Sciatic nerve (tissue), 2 donors: ENCODE data around the gene ZNF691. TPM values are rescaled to one million over a fixed set of nuclear protein-coding genes. Genes with fewer than 3 reads are reported as not detected.
A peak's percentile ranks its signal among the peaks of the same experiment; 100 is the strongest.
"Not testable (repeated sequence)": the region's sequence is repeated elsewhere in the genome, so short reads cannot be mapped to it uniquely, and the experiment has no call there.

Source experiments
- ATAC-seq: fragments of 200-7000 bp; cut with Tn5 transposase; one replicate; pipeline ENCODE4 v1.9.1; 2020; ENCODE audit warnings: mild to moderate bottlenecking, moderate library complexity
- DNase-seq: peaks from one replicate; pipeline ENCODE4 v3.0.0-alpha.2; 2020; ENCODE audit warnings: low spot score
- intact Hi-C: fragments of 100-400 bp; cut with DNase I; formaldehyde crosslinking; loops from one replicate; pipeline ENCODE4 v1.14.2; 2022
- total RNA-seq: library from RNA; stranded (reverse); fragmentation: NEBNext Ultra II Directional; extraction: Animal tissue kit (Norgen Biotek cat#: 25700); gene quantifications from one replicate; pipeline ENCODE4 v1.2.1, GENCODE V29; 2021
- donor health status: DM: no; HTN: no; CAD: no.
- donor health status: DM: no; HTN: no; CAD: no.

The ZNF691 gene
- total RNA-seq, 1 donor from 2014 or later, result 9.7 TPM

GRCh38 chr1:42851960-42852607 lies 5.7 kb downstream of the ZNF691 start:
- DNase-seq (no peak), ATAC-seq (no peak)
- intact Hi-C loops, result no loop called here

GRCh38 chr1:42852608-42852980 lies 6.2 kb downstream of the ZNF691 start:
- no peak for DNase-seq
- intact Hi-C loops, result no loop called here
- ATAC-seq, result no peak

DNA sequence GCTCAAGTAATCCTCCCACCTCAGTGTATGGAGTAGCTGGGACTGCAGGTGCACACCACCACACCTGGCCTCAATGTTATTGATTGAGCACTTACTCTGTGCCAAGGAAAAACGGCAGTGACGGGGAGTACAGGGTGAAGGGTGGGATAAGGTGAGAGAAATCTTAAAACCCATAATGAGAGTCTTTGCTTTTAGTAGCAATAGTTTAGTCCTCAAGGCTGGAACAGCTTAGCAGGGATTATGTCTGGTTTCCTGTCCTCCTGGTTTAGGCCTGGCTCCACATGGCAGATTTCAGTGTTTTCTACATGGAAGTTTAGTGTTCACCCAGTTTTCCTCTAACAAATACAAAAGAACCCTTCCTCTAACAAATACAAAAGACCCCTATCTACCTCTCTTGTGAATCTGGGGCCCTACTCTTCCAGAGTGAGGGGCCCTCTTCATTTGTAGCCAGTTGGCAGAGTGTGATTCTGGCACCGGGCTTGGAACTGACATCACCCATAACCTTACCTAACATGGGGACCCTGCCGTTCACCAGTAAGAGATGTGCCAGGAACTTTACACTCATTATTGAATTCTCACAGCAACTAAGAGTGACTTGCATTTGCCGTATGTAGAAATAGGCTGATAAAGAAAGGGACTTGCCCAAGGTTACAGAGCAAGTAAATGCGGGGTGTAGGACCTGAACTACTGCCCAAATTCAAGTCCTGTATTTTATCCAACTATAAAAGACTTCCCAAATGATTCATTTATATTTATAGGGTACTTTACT lies 6.9 kb downstream of the ZNF691 start:
- intact Hi-C loops, result no loop called here
- DNase-seq, result no peak
- ATAC-seq, result no peak

DNA sequence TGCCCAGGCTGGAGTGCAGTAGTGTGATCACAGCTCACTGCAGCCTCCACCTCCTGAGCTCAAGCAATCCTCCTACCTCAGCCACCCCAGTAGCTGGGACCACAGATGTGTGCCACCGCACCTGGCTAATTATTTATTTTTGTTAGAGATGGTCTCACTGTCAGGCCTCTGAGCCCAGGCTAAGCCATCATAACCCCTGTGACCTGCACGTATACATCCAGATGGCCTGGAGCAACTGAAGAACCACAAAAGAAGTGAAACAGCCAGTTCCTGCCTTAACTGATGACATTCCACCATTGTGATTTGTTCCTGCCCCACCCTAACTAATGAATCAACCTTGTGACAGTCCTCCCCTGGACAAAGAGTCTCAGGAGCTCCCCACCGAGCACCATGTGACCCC lies 10.1 kb downstream of the ZNF691 start:
- intact Hi-C loops, DNase-seq, ATAC-seq: not testable (repeated sequence)

- ATAC-seq, DNase-seq, intact Hi-C loops: not testable (repeated sequence)
Measured at GRCh38 chr1:42859366-42859765, 13.0 kb downstream of the ZNF691 start.

DNA sequence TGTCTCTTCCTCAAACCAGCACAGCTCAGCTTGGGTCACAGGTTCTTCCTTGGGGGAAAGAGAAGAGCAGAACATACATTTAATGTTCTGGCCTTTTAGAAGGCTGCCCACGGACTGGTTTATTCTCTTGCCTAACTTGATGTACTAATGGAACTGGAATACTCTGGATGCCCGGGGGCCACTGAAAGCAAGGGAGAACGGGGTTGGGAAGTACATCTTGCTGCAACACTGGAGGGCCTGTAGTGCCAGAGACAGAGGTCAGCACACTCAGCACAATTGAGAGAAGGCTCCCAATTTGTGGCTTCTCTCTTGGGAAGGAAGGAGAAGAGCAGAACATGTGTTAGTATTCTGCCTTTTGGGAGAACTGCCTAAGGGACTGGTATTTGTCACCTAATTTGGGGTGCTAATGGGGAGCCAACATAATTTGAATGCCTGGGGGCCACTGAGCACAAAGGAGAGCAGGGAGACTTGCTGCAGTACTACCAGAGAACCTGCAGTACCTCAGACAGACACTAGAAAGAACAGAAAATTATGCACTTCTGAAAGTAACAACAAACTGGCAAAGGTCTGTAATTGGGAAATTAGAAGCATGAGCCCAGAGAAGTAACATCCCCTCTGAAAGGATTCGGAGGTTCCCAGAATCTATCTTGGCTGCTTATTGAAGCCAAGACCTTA lies 14.1 kb downstream of the ZNF691 start:
- intact Hi-C loops, result no loop called here
- DNase-seq (no peak), ATAC-seq (no peak)

DNA sequence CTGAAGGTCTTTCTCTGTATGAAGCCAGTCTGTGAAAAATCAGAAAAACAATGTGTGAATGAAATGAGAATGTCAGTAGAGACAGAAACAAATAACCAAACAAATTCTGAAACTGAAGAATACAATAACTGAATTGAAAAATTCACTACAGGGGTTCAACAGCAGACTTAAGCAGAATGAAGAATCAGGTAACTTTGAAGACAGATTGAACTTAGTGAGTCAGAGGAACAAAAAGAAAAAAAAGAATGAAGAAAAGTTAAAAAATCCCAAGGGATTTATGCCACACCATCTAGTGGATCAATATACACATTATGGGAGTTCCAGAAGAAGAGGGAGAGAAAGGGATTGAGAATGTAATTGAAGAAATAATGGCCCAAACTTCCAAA lies 14.6 kb downstream of the ZNF691 start:
- intact Hi-C loops, result no loop called here
- no peak for DNase-seq
- no peak for ATAC-seq

GRCh38 chr1:42866549-42866948 lies 20.1 kb downstream of the ZNF691 start:
- DNase-seq (no peak), ATAC-seq (no peak)
- intact Hi-C loops, result no loop called here

GRCh38 chr1:42868466-42868865 lies 22.1 kb downstream of the ZNF691 start:
- ATAC-seq, intact Hi-C loops, DNase-seq: not testable (repeated sequence)

DNA sequence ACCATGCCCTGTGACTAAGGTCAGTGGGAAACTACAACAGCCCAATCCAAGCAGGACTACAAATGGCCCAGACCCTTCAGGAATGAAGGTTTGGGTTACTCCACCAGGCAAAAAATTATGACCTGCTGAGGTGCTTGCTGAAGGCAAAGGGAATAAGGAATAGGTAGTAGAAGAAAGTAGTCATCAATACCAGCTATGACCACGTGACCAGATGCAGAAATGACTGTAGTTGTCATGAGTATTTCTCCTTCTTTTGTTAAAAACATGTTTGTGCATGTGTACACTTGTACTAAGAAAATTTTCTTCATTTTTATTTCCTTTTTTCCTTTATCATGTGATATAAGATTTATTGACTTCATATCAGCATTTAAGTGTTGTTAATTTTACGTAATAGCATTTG lies 22.8 kb downstream of the ZNF691 start:
- intact Hi-C loops, ATAC-seq, DNase-seq: not testable (repeated sequence)

- ATAC-seq, intact Hi-C loops: not testable (repeated sequence)
Measured at GRCh38 chr1:42869751-42870150, 23.3 kb downstream of the ZNF691 start.

DNA sequence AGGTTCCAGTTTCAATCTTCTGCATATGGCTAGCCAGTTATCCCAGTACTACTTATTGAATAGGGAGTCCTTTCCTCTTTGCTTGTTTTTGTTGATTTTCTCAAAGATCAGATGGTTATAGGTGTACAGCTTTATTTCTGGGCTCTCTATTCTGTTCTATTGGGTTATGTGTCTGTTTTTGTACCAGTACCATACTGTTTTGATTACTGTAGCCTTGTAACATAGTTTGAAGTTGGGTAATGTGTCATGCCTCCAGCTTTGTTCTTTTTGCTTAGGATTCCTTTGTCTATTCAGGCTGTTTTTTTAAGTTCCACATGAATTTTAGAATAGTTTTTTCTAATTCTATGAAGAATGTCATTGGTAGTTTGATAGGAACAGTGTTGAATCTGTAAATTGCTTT lies 26.7 kb downstream of the ZNF691 start:
- intact Hi-C loops, DNase-seq, ATAC-seq: not testable (repeated sequence)

More at GRCh38 chr1:42869751-42870150, 23.3 kb downstream of the ZNF691 start:
- not testable (repeated sequence) for DNase-seq

GRCh38 chr1:42873670-42874069 lies 27.3 kb downstream of the ZNF691 start:
- intact Hi-C loops, result no loop called here
- ATAC-seq, result no peak
- no peak for DNase-seq

DNA sequence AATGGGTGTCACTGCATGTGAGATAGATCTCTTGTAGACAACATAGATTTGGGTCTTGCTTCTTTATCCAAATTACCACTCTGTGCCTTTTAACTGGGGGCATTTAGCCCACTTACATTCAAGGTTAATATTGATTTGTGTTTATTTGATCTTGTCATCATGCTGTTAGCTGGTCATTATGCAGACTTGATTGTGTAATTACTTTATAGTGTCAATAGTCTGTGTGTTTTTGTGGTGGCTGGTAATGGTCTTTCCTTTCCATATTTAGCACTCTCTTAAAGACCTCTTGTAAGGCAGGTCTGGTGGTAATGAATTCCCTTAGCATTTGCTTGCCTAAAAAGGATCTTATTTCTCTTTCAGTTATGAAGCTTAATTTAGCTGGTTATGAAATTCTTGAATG lies 29.6 kb downstream of the ZNF691 start:
- intact Hi-C loops, result no loop called here
- DNase-seq (no peak), ATAC-seq (no peak)

DNA sequence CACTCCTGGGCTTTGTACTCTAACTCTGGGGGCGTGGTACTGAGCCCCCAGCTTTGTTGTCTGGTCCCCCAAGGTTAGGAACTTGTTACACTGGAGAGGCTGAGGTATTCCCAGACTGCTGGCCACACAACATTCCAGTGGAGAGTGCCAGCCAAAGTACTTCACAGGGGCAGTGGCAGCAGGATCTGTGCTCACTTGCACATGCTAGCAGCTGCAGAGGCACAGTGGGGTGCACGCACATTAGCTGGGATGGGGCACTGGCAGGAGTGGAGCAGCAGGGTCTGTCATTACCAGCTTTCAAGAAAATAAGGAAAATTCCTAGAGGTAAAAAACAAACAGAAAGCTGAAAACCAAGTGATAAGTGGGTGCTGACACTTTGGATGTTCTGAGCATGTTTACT lies 31.0 kb downstream of the ZNF691 start:
- no peak for ATAC-seq
- intact Hi-C loops, result no loop called here
- DNase-seq, result no peak

GRCh38 chr1:42880384-42880783 lies 34.0 kb downstream of the ZNF691 start:
- no peak for DNase-seq
- intact Hi-C loops, result no loop called here
- ATAC-seq, result no peak

DNA sequence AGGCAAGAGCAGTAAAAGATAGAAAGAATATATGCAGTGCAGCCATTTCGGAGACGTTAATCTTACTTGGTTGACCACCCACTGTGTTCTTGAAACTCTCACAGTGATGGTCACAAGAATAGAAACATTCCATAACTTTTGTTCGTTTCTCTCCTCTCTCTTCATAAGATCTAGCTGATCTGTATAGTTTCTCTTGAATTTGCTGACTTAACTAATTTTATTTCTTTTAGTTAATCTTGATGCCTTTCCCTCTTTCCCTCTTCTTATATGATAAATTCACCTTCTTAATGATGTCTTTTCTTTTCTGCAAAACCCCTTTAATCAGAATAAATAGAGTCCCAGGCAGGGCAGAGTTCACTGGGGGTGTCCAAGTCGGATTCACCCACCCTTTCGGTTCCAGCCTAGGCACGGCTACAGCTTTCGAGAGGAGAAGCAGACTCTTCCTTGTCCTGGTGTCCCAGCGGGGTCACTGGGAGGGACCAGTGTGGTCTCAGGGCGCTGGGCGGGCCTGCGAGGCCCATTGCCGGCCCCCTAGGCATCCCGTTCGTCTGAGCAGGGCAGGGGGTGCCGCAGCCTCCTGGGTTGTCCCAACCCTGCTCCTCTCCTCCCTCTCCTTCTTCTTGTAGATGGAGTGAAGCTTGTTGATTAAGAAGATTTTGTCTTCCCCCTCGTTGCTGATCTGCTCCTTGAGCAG lies 39.8 kb downstream of the ZNF691 start:
- intact Hi-C loops, result no loop called here
- DNase-seq, result no peak
- no peak for ATAC-seq

DNA sequence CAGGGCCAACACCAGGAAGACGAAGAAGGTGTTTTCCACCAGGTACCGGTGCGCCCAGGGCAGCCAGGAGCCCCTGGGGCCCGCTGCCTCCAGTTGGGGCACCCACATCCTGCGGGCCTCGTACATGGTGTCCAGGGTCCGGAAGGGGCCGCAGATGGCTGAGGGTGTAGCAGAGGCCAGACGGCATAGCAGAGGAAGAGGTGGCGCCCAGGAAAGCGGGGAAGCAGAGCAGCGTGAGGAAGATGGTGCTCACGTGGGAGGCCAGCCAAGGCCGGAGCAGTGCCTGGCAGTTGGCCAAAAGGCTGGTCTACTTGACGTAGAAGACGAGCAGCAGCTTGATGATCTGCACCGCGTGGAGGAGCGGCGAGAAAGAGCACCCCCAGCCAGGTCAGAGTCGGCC lies 40.4 kb downstream of the ZNF691 start:
- intact Hi-C loops, result no loop called here
- DNase-seq (peak; percentile 60), ATAC-seq (no peak)

- DNase-seq (no peak), ATAC-seq (no peak)
- intact Hi-C loops, result no loop called here
Measured at GRCh38 chr1:42887366-42887765, 41.0 kb downstream of the ZNF691 start.
